HK-2 (cell line): ENCODE measurements around the gene ENPP3.
"Not testable (repeated sequence)": the region's sequence is repeated elsewhere in the genome, so short reads cannot be mapped to it uniquely, and the experiment has no call there.

ENCODE experiments used
- DNase-seq: peaks from one replicate; pipeline ENCODE4 v3.0.0-alpha.2; 2018; ENCODE audit not compliant: unreplicated experiment

The ENPP3 gene

GRCh38 chr6:131685266-131685780, 48.2 kb downstream of the ENPP3 start:
- no peak for DNase-seq

DNA sequence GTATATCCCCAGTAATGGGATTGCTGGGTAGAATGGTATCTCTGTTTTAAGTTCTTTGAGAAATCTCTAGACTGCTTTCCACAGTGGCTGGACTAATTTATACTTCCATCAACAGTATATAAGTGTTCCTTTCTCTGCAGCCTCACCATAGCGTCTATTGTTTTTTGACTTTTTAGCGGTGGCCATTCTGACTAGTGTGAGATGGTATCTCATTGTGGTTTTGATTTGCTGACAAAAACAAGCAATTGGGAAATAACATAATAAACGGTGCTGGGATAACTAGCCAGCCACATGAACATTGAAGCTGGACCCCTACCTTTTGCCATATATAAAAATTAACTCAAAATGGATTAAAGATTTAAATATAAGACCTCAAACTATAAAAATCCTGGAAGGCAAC, 49.9 kb downstream of the ENPP3 start:
- DNase-seq, result no peak

GRCh38 chr6:131688286-131688685, 51.2 kb downstream of the ENPP3 start:
- DNase-seq, result no peak

GRCh38 chr6:131692031-131692430, 54.9 kb downstream of the ENPP3 start:
- DNase-seq, result no peak

DNA sequence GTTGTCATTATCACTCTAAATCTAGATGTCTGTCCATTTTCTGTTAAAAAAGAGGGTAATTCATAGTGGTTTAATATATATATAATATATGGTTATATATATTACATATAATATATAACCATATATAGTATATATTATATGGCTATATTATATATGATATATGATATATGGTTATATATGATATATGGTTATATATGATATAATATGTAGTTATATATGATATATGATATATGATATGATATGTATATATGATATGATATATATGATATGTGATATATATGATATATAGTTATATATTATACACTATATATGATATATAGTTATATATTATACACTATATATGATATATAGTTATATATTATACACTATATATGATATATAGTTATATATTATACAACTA, 55.5 kb downstream of the ENPP3 start:
- no peak for DNase-seq

- DNase-seq, result no peak
Measured at GRCh38 chr6:131693384-131693783, 56.3 kb downstream of the ENPP3 start.

- peak; percentile 42 for DNase-seq
Measured at GRCh38 chr6:131694832-131695426, 57.8 kb downstream of the ENPP3 start.

- no peak for DNase-seq
Measured at GRCh38 chr6:131696956-131697355, 59.9 kb downstream of the ENPP3 start.

- DNase-seq, result not testable (repeated sequence)
Measured at GRCh38 chr6:131700851-131701250, 63.7 kb downstream of the ENPP3 start.

DNA sequence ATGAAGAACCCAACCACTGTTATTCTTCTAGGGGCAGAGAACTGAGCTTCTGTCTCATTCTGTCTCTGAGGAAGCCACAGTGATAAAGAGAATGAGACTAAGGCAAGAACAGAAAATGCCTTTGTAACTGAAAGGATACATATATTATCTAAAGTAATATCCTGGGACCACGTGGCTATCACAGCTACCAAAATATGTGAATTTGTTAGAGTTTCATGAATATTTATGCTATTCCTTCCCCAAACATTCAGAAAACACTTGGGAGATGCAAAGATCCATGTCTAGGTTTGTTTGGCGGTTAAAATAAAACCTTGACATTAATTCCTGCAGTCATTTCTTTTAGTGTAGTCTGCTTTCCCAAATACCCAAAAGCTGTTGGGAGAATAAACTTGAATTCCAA, 66.8 kb downstream of the ENPP3 start:
- DNase-seq, result not testable (repeated sequence)

GRCh38 chr6:131710917-131711316, 73.8 kb downstream of the ENPP3 start, which contains the start of gene CTAGE9:
TSS of gene CTAGE9 (minus strand) at chr6:131711017. CDS start at chr6:131711017, 0 bp downstream.
- not testable (repeated sequence) for DNase-seq

- not testable (repeated sequence) for DNase-seq
Measured at GRCh38 chr6:131715567-131715966, 78.5 kb downstream of the ENPP3 start.

GRCh38 chr6:131717836-131718542, 80.9 kb downstream of the ENPP3 start:
- no peak for DNase-seq

DNA sequence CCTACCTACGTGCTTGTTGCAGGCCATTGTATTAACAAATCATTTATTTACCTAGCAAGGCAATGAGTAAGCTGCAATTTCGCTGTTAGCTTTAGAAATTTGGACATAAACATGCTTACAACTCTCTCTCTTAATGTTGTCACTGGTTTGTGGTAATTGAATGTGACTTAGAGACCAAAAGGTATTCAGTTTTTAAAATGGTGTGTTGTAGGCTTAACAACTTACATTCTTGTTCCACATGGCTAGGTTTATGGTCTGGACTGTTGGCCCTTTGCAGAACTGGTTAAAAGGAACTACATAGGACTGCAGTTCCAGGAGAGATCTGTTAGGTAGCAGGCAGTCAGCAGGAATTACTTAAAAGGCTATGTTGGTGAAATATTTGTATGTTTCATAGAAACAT, 84.1 kb downstream of the ENPP3 start:
- no peak for DNase-seq

DNA sequence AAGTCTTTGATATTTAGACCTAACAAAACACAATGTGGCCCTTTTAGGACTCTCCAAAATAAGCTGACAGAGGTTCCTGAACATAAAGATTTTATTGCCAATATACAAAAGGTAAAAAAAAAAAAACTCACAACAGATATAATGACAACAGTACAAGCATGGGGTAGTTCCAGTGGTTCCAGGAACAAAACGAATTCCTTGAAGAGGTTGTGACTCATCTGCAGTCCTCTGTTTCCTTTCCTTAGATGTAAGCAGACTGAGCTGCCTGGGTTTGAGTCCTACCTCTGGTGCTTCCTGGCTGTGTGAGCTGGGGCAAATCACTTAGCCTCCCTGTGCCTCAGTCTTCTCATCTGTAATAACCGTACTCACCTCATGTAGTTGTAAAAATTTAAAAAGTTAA, 87.0 kb downstream of the ENPP3 start:
- no peak for DNase-seq

DNA sequence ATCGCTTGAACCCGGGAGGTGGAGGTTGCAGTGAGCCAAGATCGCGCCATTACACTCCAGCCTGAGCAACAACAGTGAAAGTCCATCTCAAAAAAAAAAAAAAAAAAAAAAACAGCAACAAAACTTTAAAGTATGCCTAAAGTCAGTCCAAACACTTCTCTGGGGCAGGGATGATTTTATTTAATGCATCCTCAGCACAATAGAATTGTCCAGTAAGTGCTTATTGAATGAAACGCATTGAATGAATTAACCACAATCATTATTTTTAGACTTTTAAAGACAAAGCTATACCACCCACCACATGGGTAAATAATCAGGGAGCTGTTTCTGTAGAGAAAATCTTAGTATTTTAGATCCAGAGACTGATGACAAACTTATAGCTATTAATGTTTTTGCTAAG, 90.4 kb downstream of the ENPP3 start:
- no peak for DNase-seq

GRCh38 chr6:131727868-131728267, 90.8 kb downstream of the ENPP3 start:
- DNase-seq, result no peak

- DNase-seq, result no peak
Measured at GRCh38 chr6:131728296-131728939, 91.3 kb downstream of the ENPP3 start.

DNA sequence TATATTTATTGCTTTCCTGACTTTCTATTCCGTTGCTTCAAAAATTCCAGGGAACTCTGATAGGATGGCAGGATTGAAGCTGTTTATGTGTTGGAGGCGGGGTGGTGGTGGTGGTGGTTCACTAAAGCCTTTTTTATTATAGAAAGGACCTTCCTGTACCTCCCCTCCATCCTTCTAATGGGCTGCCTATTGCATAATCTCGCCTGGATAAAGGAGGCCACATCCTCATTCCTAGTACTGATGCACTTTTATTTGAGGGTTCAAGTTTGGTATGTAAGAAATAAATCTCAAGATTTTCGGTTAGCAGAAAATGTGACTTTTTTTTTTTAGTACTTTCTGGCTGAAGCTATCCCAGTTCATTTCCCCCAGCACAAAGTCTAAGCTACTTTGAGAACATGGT, 92.4 kb downstream of the ENPP3 start:
- DNase-seq, result no peak

DNA sequence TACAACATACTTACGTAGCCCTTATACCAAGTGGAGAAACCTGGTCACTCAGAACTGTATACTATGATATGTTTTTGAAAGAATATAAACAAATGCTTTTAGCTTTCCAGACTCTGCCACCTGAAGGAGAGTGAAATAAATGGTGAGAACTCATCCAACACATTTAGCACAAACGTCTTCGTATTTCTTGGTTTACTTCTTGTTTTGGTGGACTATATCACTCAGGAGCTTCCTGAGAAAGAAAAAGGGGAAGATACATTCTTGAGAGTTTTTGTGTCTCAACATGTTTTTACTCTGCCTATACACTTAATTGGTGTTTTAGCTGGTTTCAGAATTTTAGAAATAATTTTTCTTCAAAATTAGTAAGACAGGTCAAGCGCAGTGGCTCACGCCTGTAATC, 93.2 kb downstream of the ENPP3 start:
- DNase-seq, result no peak

DNA sequence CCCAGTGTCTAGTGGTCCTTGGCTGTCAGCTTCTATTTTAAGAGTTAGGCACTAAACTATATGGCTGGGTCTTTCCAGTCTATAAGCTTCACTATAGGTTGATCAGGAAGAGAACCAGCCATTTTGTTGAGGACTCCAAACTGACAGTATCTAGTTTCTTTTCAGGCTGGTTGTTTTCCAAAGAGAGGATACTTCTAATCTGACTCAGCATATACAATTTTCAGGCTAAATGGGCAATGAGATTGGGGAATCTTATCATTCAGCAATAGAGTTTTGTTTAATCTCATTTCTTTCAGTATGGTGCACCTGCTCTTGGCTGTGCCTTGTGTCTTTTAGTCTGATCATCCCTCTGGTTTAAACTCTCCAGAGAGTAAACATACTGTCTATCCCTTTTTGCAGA, 94.1 kb downstream of the ENPP3 start:
- no peak for DNase-seq

DNA sequence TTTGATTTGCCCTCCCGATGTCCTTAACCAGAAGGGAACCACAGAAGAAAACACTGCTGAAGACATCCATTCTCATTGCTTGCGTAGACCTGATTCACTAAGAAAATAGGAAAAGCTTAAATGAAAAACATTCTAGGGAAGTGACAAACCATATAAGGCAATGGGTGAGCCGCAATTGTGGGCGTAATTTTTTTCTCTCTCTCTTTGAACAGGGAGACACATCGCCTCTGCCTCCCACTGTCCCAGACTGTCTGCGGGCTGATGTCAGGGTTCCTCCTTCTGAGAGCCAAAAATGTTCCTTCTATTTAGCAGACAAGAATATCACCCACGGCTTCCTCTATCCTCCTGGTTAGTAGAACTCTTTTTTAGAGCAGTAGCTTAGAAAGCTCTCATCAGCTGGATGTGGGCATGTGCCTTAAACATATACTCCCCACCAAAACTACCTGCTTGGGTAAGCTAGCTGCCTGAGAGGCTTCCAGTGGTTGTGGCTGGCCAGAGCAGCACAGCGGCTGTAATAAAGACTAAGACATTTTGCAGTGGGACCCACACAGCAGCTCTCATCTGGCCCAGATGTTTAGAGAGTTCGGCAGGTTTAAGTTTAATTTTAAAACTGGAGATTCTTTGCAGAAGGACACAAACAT, 96.4 kb downstream of the ENPP3 start:
- DNase-seq, result no peak
